Naive thymus-derived CD4-positive, alpha-beta T cell (primary cell): ENCODE results near the gene SORCS2. TPM values are rescaled to one million over a fixed set of nuclear protein-coding genes. Genes with fewer than 3 reads are reported as not detected.

Experiments
- ATAC-seq: fragments of 150-1000 bp; cut with Tn5 transposase; 2 replicates; pipeline ENCODE4 v1.10.0; 2021; ENCODE audit warnings: mild to moderate bottlenecking, moderate library complexity
- CTCF ChIA-PET: fragments of 350-600 bp; sonication (Branson Sonifier 250); formaldehyde crosslinking; loops from one replicate; lab custom pipeline; 2021; ENCODE audit warnings: antibody characterized with exemption; lab: Charles Lee
- POLR2A ChIA-PET: fragments of 350-600 bp; sonication (Branson Sonifier 250); formaldehyde crosslinking; loops from one replicate; lab custom pipeline; 2021; ENCODE audit warnings: antibody characterized with exemption, inconsistent platforms; lab: Charles Lee
- DNase-seq, 9 donors: peaks; one replicate each; pipeline versions ENCODE4 v3.0.0 to v3.0.0-alpha.2; 2020 to 2022; ENCODE audit warnings: mixed read lengths in 1 of 9
- H3K27ac ChIP-seq: one replicate; pipeline ENCODE4 v1.7.0; 2013; ENCODE audit warnings: mild to moderate bottlenecking, low read depth, low read length, moderate library complexity
- H3K27me3 ChIP-seq, 2 donors: one replicate each; pipeline ENCODE4 v1.7.0; 2013; ENCODE audit warnings: low read length in 2 of 2, mild to moderate bottlenecking in 2 of 2, moderate library complexity in 2 of 2; ENCODE audit not compliant: control insufficient read depth in 2 of 2, insufficient read depth in 2 of 2
- H3K36me3 ChIP-seq, 3 experiments: 1 replicate in 2 of 3; 2 replicates in 1 of 3; pipeline ENCODE4 v1.7.0; 2013; ENCODE audit warnings: low read length in 3 of 3, mild to moderate bottlenecking in 3 of 3, moderate library complexity in 1 of 3; ENCODE audit not compliant: insufficient read depth in 3 of 3, control insufficient read depth in 2 of 3
- H3K4me1 ChIP-seq, 2 donors: one replicate each; pipeline ENCODE4 v1.7.0; 2013; ENCODE audit warnings: low read length in 2 of 2, mild to moderate bottlenecking in 2 of 2, moderate library complexity in 1 of 2; ENCODE audit not compliant: control insufficient read depth in 2 of 2, insufficient read depth in 2 of 2
- H3K4me3 ChIP-seq: 2 replicates; pipeline ENCODE4 v1.7.0; 2013; ENCODE audit warnings: mild to moderate bottlenecking, low read length
- H3K9me3 ChIP-seq, 3 experiments: 1 replicate in 2 of 3; 2 replicates in 1 of 3; pipeline ENCODE4 v1.7.0; 2013; ENCODE audit warnings: low read length in 3 of 3; ENCODE audit not compliant: control insufficient read depth in 2 of 3
- H3K27ac Mint-ChIP-seq, 9 donors: one replicate each; pipeline ENCODE4 v1.8.0; 2020 to 2022; ENCODE audit warnings: mixed read lengths in 9 of 9, mild to moderate bottlenecking in 8 of 9, moderate library complexity in 5 of 9, inconsistent platforms in 2 of 9
- H3K27me3 Mint-ChIP-seq, 5 donors: one replicate each; pipeline ENCODE4 v1.8.0; 2021 to 2022; ENCODE audit warnings: mixed read lengths in 5 of 5, mild to moderate bottlenecking in 1 of 5
- H3K36me3 Mint-ChIP-seq, 5 donors: one replicate each; pipeline ENCODE4 v1.8.0; 2020 to 2022; ENCODE audit warnings: mixed read lengths in 5 of 5, mild to moderate bottlenecking in 3 of 5, inconsistent platforms in 1 of 5
- H3K4me1 Mint-ChIP-seq, 7 donors: one replicate each; pipeline ENCODE4 v1.8.0; 2020 to 2022; ENCODE audit warnings: mixed read lengths in 7 of 7, mild to moderate bottlenecking in 3 of 7, inconsistent platforms in 1 of 7
- H3K4me3 Mint-ChIP-seq, 10 donors: one replicate each; pipeline ENCODE4 v1.8.0; 2020 to 2022; ENCODE audit warnings: mild to moderate bottlenecking in 10 of 10, mixed read lengths in 10 of 10, moderate library complexity in 6 of 10, inconsistent platforms in 2 of 10
- H3K9me3 Mint-ChIP-seq, 11 donors: one replicate each; pipeline ENCODE4 v1.8.0; 2020 to 2022; ENCODE audit warnings: mixed read lengths in 11 of 11, mild to moderate bottlenecking in 4 of 11, inconsistent platforms in 1 of 11, moderate library complexity in 1 of 11
- intact Hi-C, 2 donors: fragments of 100-400 bp; cut with micrococcal nuclease; formaldehyde crosslinking; loops; one replicate each; pipeline ENCODE4 v1.15.1; 2023
- polyA plus RNA-seq, 2 donors: library from polyadenylated mRNA; unstranded; fragments of 300-500 nt; fragmentation: Illumina TruSeq; gene quantifications; one replicate each; pipeline ENCODE4 v1.2.3, GENCODE V29; 2021
- total RNA-seq, 6 experiments: library from RNA in 5 of 6; stranded (reverse) in 5 of 6; gene quantifications; 1 replicate in 5 of 6; 2 replicates in 1 of 6; pipeline ENCODE4 v1.2.3 and lab custom pipeline; 2021 to 2026

The SORCS2 gene
- total and polyA plus RNA-seq, 7 experiments from 2014 or later: 0.10 TPM; not detected in 6

- Histone ChIP-seq H3K9me3 (no peaks in the 10 kb centered on the region), H3K4me3 (no peak overlapping the region), H3K4me1 (no peaks in the 10 kb centered on the region), H3K27me3 (no peaks in the 10 kb centered on the region), H3K36me3 (no peaks in the 10 kb centered on the region), H3K27ac (no peak overlapping the region)
- no peak overlapping the region for H3K4me3 Mint-ChIP-seq
- DNase-seq (no peak), ATAC-seq (no peak)
- H3K36me3 Mint-ChIP-seq: no peaks in the 10 kb centered on the region
- ChIA-PET CTCF (no interaction called here), POLR2A (no interaction called here)
- peaks cover 0 to 3% (median 0%) of the 10 kb centered on the region in 7 donors for H3K4me1 Mint-ChIP-seq
- intact Hi-C loops: no loop called here
- H3K9me3 Mint-ChIP-seq: peaks cover 0 to 5% (median 0%) of the 10 kb centered on the region in 11 donors
- H3K27ac Mint-ChIP-seq: no peak overlapping the region
- peaks cover 6 to 35% (median 25%) of the 10 kb centered on the region in 5 donors for H3K27me3 Mint-ChIP-seq
Observed at GRCh38 chr4:7472442-7473013, 280.2 kb downstream of the SORCS2 start.

GRCh38 chr4:7473081-7473480 lies 280.7 kb downstream of the SORCS2 start:
- peaks cover 0 to 5% (median 0%) of the 10 kb centered on the region in 11 donors for H3K9me3 Mint-ChIP-seq
- H3K27me3 Mint-ChIP-seq: peaks cover 6 to 35% (median 25%) of the 10 kb centered on the region in 5 donors
- H3K27ac Mint-ChIP-seq: no peak overlapping the region
- Histone ChIP-seq H3K27ac (no peak overlapping the region), H3K4me1 (no peaks in the 10 kb centered on the region), H3K9me3 (no peaks in the 10 kb centered on the region), H3K4me3 (no peak overlapping the region), H3K36me3 (no peaks in the 10 kb centered on the region), H3K27me3 (no peaks in the 10 kb centered on the region)
- H3K4me3 Mint-ChIP-seq: no peak overlapping the region
- intact Hi-C loops: no loop called here
- CTCF ChIA-PET: no interaction called here
- ATAC-seq: no peak
- H3K36me3 Mint-ChIP-seq: no peaks in the 10 kb centered on the region
- POLR2A ChIA-PET: no interaction called here
- DNase-seq: no peak
- peaks cover 0 to 3% (median 0%) of the 10 kb centered on the region in 7 donors for H3K4me1 Mint-ChIP-seq

- Histone ChIP-seq H3K27ac (no peak overlapping the region), H3K4me1 (no peaks in the 10 kb centered on the region), H3K9me3 (no peaks in the 10 kb centered on the region), H3K4me3 (no peak overlapping the region), H3K27me3 (no peaks in the 10 kb centered on the region), H3K36me3 (no peaks in the 10 kb centered on the region)
- Mint-ChIP-seq H3K27me3 (peaks cover 6 to 31% (median 21%) of the 10 kb centered on the region in 5 donors), H3K27ac (no peak overlapping the region), H3K4me3 (no peak overlapping the region), H3K9me3 (peaks cover 0 to 2% (median 0%) of the 10 kb centered on the region in 11 donors), H3K4me1 (peaks cover 0 to 5% (median 0%) of the 10 kb centered on the region in 7 donors), H3K36me3 (no peaks in the 10 kb centered on the region)
- ChIA-PET CTCF (no interaction called here), POLR2A (no interaction called here)
- DNase-seq (no peak), ATAC-seq (no peak)
- intact Hi-C loops: no loop called here
Observed at GRCh38 chr4:7474320-7474719, 282.0 kb downstream of the SORCS2 start.

GRCh38 chr4:7475207-7475606 lies 282.9 kb downstream of the SORCS2 start:
- intact Hi-C loops: no loop called here
- Histone ChIP-seq H3K27me3 (no peaks in the 10 kb centered on the region), H3K4me3 (no peak overlapping the region), H3K36me3 (no peaks in the 10 kb centered on the region), H3K9me3 (no peaks in the 10 kb centered on the region), H3K27ac (no peak overlapping the region), H3K4me1 (no peaks in the 10 kb centered on the region)
- ATAC-seq (no peak), DNase-seq (no peak)
- no peak overlapping the region for H3K27ac Mint-ChIP-seq
- H3K9me3 Mint-ChIP-seq: peaks cover 0 to 2% (median 0%) of the 10 kb centered on the region in 11 donors
- ChIA-PET POLR2A (no interaction called here), CTCF (no interaction called here)
- no peak overlapping the region for H3K4me3 Mint-ChIP-seq
- H3K36me3 Mint-ChIP-seq: no peaks in the 10 kb centered on the region
- peaks cover 6 to 26% (median 21%) of the 10 kb centered on the region in 5 donors for H3K27me3 Mint-ChIP-seq
- H3K4me1 Mint-ChIP-seq: peaks cover 0 to 3% (median 0%) of the 10 kb centered on the region in 7 donors

- POLR2A ChIA-PET: no interaction called here
- Mint-ChIP-seq H3K27me3 (peaks cover 6 to 16% (median 13%) of the 10 kb centered on the region in 5 donors), H3K9me3 (peaks cover 0 to 9% (median 0%) of the 10 kb centered on the region in 11 donors), H3K4me3 (no peak overlapping the region), H3K4me1 (peaks cover 0 to 3% (median 0%) of the 10 kb centered on the region in 7 donors), H3K36me3 (no peaks in the 10 kb centered on the region), H3K27ac (no peak overlapping the region)
- DNase-seq: no peak
- Histone ChIP-seq H3K9me3 (no peaks in the 10 kb centered on the region), H3K27ac (no peak overlapping the region), H3K4me3 (no peak overlapping the region), H3K27me3 (no peaks in the 10 kb centered on the region), H3K4me1 (no peaks in the 10 kb centered on the region), H3K36me3 (no peaks in the 10 kb centered on the region)
- ATAC-seq: no peak
- intact Hi-C loops: no loop called here
- CTCF ChIA-PET: no interaction called here
Observed at GRCh38 chr4:7476820-7477219, 284.5 kb downstream of the SORCS2 start.

GRCh38 chr4:7477695-7478094 lies 285.4 kb downstream of the SORCS2 start:
- DNase-seq: no peak
- Mint-ChIP-seq H3K27me3 (peaks cover 3 to 7% (median 6%) of the 10 kb centered on the region in 5 donors), H3K4me3 (peak overlapping the region in 1 of 10 donors; percentile 25), H3K27ac (no peak overlapping the region), H3K9me3 (peaks cover 0 to 11% (median 0%) of the 10 kb centered on the region in 11 donors), H3K4me1 (peaks cover 0 to 2% (median 0%) of the 10 kb centered on the region in 7 donors), H3K36me3 (no peaks in the 10 kb centered on the region)
- ChIA-PET CTCF (no interaction called here), POLR2A (no interaction called here)
- H3K9me3 ChIP-seq: no peaks in the 10 kb centered on the region
- no peak for ATAC-seq
- no peaks in the 10 kb centered on the region for H3K4me1 ChIP-seq
- intact Hi-C loops: no loop called here
- no peak overlapping the region for H3K27ac ChIP-seq
- no peak overlapping the region for H3K4me3 ChIP-seq
- no peaks in the 10 kb centered on the region for H3K27me3 ChIP-seq
- H3K36me3 ChIP-seq: no peaks in the 10 kb centered on the region

- H3K36me3 ChIP-seq: no peaks in the 10 kb centered on the region
- no peaks in the 10 kb centered on the region for H3K27me3 ChIP-seq
- peaks cover 0 to 2% (median 0%) of the 10 kb centered on the region in 7 donors for H3K4me1 Mint-ChIP-seq
- H3K4me3 ChIP-seq: no peak overlapping the region
- no peaks in the 10 kb centered on the region for H3K36me3 Mint-ChIP-seq
- DNase-seq (no peak), ATAC-seq (no peak)
- intact Hi-C loops: no loop called here
- no peak overlapping the region for H3K4me3 Mint-ChIP-seq
- no peaks in the 10 kb centered on the region for H3K9me3 ChIP-seq
- POLR2A ChIA-PET: no interaction called here
- H3K27ac Mint-ChIP-seq: no peak overlapping the region
- CTCF ChIA-PET: no interaction called here
- H3K27ac ChIP-seq: no peak overlapping the region
- peaks cover 0 to 11% (median 0%) of the 10 kb centered on the region in 11 donors for H3K9me3 Mint-ChIP-seq
- H3K4me1 ChIP-seq: no peaks in the 10 kb centered on the region
- peaks cover 0 to 5% (median 0%) of the 10 kb centered on the region in 5 donors for H3K27me3 Mint-ChIP-seq
Observed at GRCh38 chr4:7478665-7479064, 286.3 kb downstream of the SORCS2 start.
